ENCODE measurements around the gene ZNF774.
"Not testable (repeated sequence)": the region's sequence is repeated elsewhere in the genome, so short reads cannot be mapped to it uniquely, and the experiment has no call there.

The ZNF774 gene

DNA sequence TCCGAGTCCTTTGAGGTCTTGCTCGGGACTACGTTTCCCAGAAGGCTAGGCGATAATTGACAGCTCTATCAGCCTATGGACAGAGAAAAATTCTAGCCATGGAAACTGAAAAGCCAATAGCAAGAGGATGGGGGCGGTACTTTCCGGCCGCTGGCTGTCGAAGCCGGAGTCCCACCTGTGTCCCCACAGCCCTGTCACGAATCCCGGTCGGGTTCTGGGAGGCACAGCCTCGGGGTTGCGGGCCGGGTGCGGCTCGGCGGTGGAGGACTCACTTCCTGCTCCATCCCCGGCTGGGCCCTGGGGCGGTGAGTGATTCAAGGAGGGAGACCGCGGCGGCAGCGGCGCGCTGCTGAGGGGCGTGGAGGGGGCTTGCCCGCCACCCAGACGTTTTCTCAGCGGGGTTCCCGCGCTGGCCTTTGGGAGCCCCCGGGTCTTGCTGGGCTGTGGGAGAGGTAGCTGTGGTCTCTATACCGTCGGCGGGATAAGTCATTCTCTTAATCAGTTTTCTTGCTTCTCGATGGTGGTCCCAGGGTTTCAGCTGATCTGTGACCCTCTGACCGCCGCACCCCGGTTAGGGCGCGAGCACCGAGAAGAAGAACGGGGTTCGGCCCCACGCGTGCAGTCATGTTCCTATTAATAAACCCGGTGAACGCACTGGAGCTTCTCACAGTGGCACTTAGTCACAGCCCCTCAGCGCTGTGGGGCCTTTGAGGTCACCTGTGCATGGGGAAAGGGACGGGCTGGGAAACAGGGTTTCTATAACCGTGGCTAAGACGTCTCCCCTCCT lies at the start of gene ZNF774:
Gene ZNF774, plus strand, starts transcription at position 178 of the 787 bp plus-strand sequence. CDS start 2,377 bp downstream, outside the sequence.
- DNase-seq (ENCODE audit: low read depth in 2 of 2), result peak; percentile 68 to 77

DNA sequence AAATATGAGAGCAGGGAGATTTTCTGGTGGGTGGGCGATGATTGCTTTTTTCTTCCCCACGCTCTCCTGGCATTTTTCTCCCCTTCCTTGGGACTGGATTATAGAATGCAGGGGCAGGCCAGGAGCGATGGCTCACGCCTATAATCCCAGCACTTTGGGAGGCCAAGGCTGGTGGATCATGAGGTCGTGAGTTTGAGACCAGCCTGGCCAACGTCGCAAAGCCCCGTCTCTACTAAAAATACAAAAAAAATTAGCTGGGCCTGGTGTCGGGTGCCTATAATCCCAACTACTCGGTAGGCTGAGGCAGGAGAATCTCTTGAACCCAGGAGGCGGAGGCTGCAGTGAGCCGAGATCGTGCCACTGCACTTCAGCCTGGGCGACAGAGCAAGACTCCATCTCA lies 46.7 kb upstream of the ZNF774 start:
- DNase-seq (ENCODE audit: low read depth in 2 of 2), result not testable (repeated sequence)

DNA sequence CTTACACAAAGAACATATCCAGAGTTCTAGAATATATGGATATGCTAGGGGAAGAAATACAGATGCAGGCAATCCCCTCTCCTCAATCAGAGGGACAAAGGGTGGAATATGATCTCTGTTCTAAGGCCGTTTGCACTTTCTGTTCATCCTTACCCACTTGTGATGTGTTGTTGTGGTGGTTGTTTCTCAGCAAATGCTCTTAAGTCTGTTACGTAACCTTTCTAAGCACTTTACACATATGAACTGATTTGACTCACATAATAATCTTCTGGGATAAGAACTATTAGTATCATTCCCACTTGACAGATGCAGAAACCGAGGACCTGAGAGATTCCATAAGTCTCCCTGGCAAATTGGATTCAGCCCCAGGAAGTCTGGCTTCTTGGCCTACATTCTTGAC lies 46.2 kb upstream of the ZNF774 start:
- DNase-seq (ENCODE audit: low read depth in 2 of 2), result no peak

GRCh38 chr15:90306560-90306959 lies 45.5 kb upstream of the ZNF774 start:
- no peak for DNase-seq (ENCODE audit: low read depth in 2 of 2)

GRCh38 chr15:90307661-90308060 lies 44.4 kb upstream of the ZNF774 start:
- DNase-seq (ENCODE audit: low read depth in 2 of 2), result no peak

GRCh38 chr15:90309020-90309419 lies 43.1 kb upstream of the ZNF774 start:
- DNase-seq (ENCODE audit: low read depth in 2 of 2), result no peak

GRCh38 chr15:90315278-90315982 lies 36.7 kb upstream of the ZNF774 start:
- DNase-seq (ENCODE audit: low read depth in 2 of 2), result no peak

- DNase-seq (ENCODE audit: low read depth in 2 of 2), result no peak
These were observed 35.9 kb upstream of the ZNF774 start for GRCh38 chr15:90316139-90316538.

GRCh38 chr15:90318591-90318990 lies 33.5 kb upstream of the ZNF774 start:
- no peak for DNase-seq (ENCODE audit: low read depth in 2 of 2)

GRCh38 chr15:90320062-90320884 lies 31.8 kb upstream of the ZNF774 start:
- DNase-seq (ENCODE audit: low read depth in 2 of 2), result peak; percentile 13 to 27

- DNase-seq (ENCODE audit: low read depth in 2 of 2), result no peak
These were observed 31.2 kb upstream of the ZNF774 start for GRCh38 chr15:90320885-90321278.

DNA sequence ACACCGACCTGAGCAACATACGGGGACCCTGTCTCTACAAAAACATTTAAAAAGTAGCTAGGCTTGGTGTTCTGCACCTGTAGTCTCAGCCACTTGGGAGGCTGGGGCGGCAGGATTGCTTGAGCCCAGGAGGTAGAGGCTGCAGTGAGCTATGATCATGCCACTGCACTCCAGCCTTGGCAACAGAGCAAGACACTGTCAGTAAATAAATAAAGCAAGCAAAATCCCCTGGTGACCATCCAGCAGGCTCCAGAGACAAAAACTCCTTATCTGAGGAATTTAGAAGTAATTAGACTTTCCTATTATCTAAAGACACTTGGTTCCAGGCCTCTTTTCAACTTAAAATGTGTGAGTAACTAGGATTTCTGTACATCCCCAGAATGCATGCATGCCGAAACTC lies 29.5 kb upstream of the ZNF774 start:
- DNase-seq (ENCODE audit: low read depth in 2 of 2), result no peak

DNA sequence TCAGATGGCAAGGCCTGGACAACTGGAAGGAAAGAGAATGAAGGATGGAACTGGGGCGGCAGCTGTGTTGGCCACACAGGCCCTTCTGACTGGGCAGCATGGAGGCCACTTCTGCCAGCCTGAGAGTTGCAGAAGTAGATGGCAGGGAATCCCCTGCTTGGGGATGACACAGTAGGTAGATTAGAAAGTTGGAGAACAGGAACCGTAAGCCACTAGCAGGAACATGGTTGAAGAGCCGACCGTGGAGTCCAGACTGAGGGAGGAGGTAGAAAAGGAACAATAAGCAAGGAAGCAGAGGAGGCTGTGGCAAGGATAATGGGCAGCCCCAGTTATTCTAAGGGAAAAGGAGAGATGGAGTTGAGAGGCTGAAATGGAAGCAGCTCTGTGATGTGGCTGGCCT lies 26.4 kb upstream of the ZNF774 start:
- no peak for DNase-seq (ENCODE audit: low read depth in 2 of 2)

DNA sequence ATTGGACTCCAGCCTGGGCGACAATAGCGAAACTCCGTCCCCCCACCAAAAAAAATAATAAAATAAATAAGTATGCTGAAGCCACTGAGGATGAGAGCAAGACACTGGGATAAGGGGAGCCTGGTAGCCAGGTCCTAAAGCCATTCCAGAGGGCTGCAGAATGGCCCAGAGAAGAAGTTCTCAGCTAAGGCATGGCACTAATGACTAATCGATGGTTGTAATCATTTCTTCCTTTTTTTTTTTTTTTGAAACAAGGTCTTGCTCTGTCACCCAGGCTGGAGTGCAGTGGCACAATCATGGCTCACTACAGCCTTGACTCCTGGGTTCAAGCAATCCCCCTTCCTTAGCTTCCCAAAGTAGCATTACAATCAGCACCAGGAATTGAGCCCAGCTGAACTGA lies 25.6 kb upstream of the ZNF774 start:
- DNase-seq (ENCODE audit: low read depth in 2 of 2), result no peak

DNA sequence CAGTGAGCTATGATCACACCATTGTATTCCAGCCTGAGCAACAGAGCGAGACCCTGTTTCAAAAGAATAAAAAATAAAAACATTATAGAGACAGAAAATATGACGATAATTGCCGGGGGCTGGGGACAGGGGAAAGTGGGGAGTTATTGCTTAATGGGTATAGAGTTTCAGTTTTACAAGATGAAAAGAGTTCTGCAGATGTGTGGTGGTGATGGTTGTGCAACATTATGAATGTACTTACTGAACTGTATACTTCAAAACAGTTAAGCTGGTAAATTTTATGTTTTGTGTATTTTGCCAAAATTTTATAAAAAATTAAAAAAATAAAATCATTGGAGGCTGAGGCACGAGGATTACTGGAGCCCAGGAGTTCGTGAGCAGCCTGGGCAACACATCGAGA lies 24.8 kb upstream of the ZNF774 start:
- DNase-seq (ENCODE audit: low read depth in 2 of 2), result no peak

DNA sequence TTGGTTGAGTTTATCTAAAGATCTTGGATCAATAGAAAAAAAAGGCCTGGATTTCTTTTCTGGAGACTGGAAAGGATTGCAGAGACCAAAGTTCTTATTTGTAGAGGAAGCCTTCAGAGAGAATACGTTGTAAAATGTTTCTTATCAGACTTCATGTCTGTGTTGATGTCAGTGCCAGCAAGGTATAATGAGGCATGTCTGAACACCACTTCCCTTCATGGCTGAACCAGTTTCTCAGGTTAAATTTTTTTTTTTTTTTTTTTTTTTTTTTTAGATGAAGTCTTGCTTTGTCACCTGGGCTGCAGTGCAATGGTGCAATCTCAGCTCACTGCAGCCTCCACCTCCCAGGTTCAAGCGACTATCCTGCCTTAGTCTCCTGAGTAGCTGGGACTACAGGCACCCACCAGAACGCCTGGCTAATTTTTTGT lies 17.8 kb upstream of the ZNF774 start:
- no peak for DNase-seq (ENCODE audit: low read depth in 2 of 2)

DNA sequence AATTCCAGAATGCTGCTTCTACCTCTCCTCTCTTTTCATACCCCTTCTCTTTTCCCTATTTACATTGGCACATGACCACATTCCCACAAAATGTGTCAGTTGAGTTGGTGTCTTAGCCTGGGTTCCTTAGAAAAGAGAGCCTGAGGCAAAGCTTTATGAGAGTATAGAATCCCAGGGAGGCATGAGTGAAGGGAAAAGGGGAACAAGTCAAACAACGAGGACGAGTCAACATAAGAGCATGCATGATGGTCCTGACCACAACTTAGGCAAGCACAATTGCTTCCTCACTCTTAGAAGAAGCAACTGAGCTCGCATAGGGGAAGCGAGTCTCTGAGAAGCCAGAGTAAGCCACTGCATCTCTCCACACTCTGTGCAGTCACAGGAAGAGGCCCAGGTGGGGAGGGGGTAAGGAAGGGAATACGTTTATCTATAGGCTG lies 15.4 kb upstream of the ZNF774 start:
- DNase-seq (ENCODE audit: low read depth in 2 of 2), result no peak

- DNase-seq (ENCODE audit: low read depth in 2 of 2), result no peak
These were observed 14.8 kb upstream of the ZNF774 start for GRCh38 chr15:90337256-90337655.

DNA sequence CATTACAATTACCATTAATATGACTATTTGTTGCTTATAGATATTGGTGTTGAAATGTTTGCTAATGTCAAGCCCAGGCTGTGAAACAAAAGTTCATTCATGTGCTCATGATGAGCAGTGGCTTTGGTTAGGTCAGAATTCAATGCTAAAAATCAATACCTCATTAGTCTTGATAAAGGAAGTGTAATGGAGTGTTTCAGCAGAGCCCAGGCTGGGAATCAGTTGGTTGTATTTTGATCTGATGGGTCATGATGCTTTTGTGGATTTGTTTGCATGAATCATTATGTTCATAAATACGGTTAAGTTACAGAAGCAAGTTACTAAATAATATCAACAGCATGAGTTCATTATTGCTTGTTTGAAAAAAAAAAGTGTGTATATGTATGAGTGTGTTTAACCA lies 13.6 kb upstream of the ZNF774 start:
- DNase-seq (ENCODE audit: low read depth in 2 of 2), result no peak

DNA sequence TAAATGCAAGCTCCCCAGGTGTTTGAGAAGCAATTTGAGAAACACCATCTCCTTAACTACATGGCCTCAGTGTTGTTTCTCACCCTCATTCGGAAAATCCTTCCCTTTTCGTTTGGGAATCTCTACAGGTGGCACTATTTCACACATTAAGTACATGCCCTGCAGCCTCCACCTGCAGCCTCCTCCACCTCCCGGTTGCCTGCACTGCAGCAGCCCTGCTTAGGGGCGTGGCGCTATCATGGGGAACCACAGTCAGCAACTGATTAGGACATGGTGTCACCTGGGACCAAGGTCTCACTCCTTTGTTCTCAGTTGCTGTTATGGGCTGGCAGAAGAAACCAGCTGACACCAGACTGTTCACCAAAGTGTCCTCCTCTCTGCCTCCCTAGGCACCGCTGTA lies 11.7 kb upstream of the ZNF774 start:
- no peak for DNase-seq (ENCODE audit: low read depth in 2 of 2)

- DNase-seq (ENCODE audit: low read depth in 2 of 2), result no peak
These were observed 8.7 kb upstream of the ZNF774 start for GRCh38 chr15:90343302-90343790.

DNA sequence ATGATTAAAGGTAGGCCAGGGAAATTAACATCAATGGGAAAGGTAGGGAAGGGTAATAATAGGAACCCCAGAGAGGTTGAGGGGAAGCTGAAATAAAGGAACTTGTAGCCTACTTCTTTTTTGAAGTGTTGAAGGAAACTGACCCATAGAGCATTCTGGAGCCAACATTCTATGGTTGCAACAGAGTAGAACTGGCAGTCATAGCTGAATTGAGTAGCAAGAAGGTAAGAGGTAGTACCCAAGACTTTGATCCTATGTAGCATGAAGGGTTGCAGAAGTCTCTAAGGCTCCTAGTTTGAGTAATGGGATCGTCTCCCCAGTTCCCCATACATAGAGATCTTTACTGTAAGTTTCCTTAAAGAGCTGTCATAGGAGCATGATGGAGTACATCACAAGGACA lies 7.4 kb upstream of the ZNF774 start:
- no peak for DNase-seq (ENCODE audit: low read depth in 2 of 2)

All from stimulated activated CD8-positive, alpha-beta memory T cell treated with anti-CD3 and anti-CD28 coated beads, Interleukin-15, amount 100 ng/mL, for 4 hours (primary cell).